Lower leg skin (tissue), 3 donors: Measurements from ENCODE around the gene ARHGAP24.

ENCODE experiments used
- POLR2A ChIP-seq, 2 donors: fragments of 450-650 bp; IDR thresholded peaks; one replicate each; pipeline ENCODE4 v1.6.1; 2016 to 2017; ENCODE audit warnings: antibody characterized with exemption in 2 of 2, mild to moderate bottlenecking in 1 of 2, moderate library complexity in 1 of 2
- TF ChIP-seq, protein P1 (sequence below), 3 donors: fragments of 450-650 bp; IDR thresholded peaks; one replicate each; pipeline ENCODE4 v1.5.1; 2016; ENCODE audit warnings: antibody characterized with exemption in 3 of 3, mild to moderate bottlenecking in 3 of 3, moderate library complexity in 2 of 3

DNA sequence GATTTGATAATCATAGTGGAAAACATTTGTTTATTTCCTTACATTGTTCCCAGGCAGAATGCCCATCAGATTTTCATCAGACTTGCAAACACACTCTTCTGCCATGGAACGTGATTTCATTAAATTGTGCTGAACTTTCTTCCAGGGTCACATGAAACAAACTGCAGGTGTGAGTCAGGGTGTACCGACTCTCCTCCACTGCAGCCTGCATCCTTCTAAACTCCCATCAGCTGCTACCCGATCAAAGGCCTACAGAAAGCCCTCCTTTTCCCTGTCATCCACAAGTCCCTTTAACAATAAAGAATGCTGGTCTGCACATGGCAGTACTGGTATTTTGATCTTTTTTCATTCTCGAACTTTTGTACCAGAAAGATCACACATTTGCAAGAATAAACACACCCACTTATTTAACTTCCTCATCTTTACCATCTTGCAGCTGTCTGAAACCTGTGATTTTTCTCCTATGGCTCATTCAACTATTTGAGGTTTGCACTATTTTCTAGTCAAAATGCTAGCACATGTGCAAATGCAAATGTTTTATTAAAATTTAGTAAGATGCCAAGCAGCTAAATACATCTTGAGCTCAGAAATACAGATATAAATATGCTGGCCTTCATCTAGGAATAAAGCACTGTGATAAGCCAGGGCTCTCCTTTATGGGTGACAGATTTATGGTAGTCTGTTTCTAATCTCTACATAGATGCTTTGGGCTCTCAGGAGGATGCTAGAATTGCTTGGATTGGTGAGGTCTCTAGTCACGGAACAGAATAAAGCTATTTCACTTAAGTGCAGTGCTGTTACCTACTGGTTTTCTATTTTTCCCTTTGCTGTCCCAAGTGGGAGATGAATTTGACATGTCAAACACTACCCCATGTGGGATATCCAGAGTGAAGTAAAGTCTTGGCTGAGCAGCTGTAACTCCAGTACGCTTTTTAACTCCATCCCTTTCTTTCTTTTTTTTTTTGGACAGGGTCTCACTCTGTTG, 25.8 kb upstream of the ARHGAP24 start:
- TF ChIP-seq, protein P1, sequence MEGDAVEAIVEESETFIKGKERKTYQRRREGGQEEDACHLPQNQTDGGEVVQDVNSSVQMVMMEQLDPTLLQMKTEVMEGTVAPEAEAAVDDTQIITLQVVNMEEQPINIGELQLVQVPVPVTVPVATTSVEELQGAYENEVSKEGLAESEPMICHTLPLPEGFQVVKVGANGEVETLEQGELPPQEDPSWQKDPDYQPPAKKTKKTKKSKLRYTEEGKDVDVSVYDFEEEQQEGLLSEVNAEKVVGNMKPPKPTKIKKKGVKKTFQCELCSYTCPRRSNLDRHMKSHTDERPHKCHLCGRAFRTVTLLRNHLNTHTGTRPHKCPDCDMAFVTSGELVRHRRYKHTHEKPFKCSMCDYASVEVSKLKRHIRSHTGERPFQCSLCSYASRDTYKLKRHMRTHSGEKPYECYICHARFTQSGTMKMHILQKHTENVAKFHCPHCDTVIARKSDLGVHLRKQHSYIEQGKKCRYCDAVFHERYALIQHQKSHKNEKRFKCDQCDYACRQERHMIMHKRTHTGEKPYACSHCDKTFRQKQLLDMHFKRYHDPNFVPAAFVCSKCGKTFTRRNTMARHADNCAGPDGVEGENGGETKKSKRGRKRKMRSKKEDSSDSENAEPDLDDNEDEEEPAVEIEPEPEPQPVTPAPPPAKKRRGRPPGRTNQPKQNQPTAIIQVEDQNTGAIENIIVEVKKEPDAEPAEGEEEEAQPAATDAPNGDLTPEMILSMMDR (IDR thresholded peaks at IDR 0.05) = no peak
- no peak for TF ChIP-seq POLR2A (IDR thresholded peaks at IDR 0.05)
